Fibroblast of mammary gland (primary cell): ENCODE results near the gene MRPS2.

ENCODE experiments used
- DNase-seq: peaks from one replicate; pipeline ENCODE4 v3.0.0-alpha.2; 2010; ENCODE audit warnings: low read depth
- H3K4me3 ChIP-seq: 2 replicates; pipeline ENCODE4 v1.5.1; 2011; ENCODE audit warnings: low read depth, mild to moderate bottlenecking, low read length, moderate library complexity; ENCODE audit not compliant: control insufficient read depth
- CTCF ChIP-seq: conservative IDR thresholded peaks from 2 replicates; pipeline ENCODE4 v1.5.1; 2011; ENCODE audit warnings: low read depth, low read length, inconsistent platforms; ENCODE audit not compliant: control insufficient read depth, insufficient read depth

Gene MRPS2

DNA sequence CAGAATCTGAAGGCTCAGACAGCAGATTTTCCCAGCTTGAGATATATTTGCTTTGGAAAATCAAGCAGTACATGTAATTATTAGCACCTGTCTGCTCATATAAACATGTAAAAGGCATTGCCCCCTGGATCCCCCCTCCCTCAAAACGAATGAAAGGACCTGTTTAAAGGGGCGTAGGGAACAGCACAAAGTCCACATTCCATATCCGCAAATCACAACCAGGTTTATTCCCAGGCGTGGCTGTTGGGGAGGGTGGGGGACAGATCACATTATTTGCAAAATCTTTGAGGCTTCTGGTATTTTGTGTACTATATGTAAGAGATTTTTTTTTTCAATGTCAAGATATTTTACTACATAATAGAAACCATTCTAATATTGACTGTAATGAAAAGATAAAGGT is 8.7 kb upstream of the MRPS2 start:
- TF ChIP-seq CTCF = no peak
- no peak for DNase-seq
- H3K4me3 ChIP-seq = no peak overlapping the region

DNA sequence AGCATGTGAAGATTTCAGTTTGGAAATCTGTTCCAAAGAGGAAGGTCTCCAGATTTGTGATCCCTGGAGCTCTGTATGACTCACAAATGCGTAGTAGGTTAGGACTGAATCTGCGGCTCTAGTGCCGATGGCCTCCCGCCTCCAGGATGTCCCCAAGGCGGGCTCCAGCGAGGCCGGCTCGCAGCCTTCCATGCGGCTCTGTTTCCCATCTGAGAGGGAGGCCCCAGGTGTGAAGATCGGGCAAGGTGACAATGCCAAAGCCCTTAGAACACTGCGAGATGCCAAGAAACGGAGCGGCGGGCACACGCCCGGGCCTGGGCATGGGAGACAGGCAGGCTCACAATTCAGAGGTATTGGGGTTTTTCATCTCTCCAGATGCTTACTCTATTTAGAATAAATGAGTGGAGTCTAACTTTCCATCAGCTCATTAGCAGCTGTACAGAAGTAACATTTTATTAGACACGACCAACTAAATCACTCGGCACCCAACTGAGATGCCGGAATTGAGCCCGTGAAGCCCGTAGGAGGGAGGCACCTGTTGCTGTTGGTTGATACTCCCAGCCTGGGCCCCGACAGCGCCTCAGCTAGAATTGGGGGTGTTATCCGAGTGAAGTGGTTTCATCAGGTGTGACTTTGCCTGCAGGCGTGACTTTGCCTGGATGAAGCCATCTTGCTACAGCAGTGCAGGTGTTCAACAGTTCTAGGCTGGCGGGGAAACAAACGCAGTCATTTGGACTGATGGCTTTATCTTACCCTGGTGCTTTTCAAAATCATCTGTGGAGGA is 7.4 kb upstream of the MRPS2 start:
- TF ChIP-seq CTCF = no peak
- DNase-seq = peak; percentile 24
- no peak overlapping the region for H3K4me3 ChIP-seq

GRCh38 chr9:135494791-135495559 is 5.5 kb upstream of the MRPS2 start:
- DNase-seq = no peak
- no peak overlapping the region for H3K4me3 ChIP-seq
- no peak for TF ChIP-seq CTCF

GRCh38 chr9:135498381-135499126 is 1.9 kb upstream of the MRPS2 start:
- no peak for TF ChIP-seq CTCF
- no peak overlapping the region for H3K4me3 ChIP-seq
- DNase-seq = no peak

DNA sequence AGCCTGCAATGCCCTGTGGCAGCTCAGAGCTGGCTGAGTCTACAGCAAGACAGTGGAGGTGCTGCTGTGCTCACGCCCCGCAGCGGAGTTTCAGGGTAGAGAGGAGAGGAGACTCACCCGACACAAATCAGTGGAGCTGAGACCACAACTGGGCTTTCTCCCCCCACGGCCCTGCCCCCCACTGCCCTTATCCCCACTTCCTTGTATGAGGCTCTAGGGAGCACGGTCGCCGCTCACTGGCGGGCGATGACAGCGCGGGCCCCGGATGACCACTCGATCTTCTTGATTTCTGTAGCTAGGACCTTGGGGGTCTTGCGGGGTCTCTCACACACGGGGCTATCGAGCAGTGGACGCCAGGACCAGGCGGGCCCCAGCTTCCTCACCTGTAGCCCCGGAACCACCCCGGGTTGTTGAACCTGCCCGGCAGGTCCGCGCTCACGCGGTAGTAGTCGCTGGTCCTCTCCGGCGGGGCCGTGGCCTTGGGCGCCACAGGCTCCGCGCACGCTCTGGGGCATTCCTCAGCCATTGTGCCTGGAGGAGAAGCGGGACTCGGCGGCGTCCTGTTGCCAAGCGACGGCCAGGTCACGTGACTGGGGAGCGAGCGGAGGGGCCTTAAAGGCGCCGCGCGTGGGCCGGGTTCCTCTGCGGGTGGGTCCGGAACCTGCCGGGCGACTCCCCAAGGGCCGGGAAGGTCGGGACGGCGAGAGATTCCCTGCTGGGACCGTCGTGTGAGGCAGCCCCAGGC is 984 bp upstream of the MRPS2 start:
- H3K4me3 ChIP-seq = peak overlapping the region; percentile 68
- no peak for TF ChIP-seq CTCF
- peak; percentile 82 for DNase-seq

DNA sequence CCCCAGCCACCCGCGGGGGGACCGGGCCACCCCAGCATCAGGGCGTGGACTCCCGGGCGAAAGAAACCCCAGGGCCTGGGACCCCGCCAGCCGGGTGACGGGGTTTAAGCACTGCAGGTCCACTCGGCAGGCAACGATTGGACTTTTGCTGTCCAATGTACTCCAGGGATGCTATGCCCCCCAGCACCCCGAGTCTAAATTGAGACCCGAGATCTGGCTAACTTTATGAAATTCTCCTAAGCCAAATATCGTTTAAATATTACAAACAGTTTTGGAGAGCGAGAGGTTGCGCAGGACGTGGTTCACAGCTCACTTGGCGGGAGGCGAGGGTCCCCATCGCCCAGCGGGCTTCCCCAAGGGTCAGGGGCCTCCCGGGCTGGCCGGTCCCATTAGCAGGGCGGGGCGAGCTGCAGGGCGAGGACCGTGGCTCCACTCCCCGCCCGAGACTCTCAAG is 384 bp upstream of the MRPS2 start:
- H3K4me3 ChIP-seq = peak overlapping the region; percentile 68
- TF ChIP-seq CTCF = no peak
- peak; percentile 47 for DNase-seq
